Stimulated activated CD8-positive, alpha-beta memory T cell treated with anti-CD3 and anti-CD28 coated beads, Interleukin-2, amount 100 ng/mL, for 48 hours (primary cell): ENCODE measurements around the gene LUM.

ENCODE experiments used
- DNase-seq, 2 donors: peaks; one replicate each; pipeline ENCODE4 v3.0.0-alpha.2; 2020; ENCODE audit warnings: low read depth in 2 of 2

The LUM gene

GRCh38 chr12:91074851-91075250 lies 36.4 kb downstream of the LUM start:
- no peak for DNase-seq

- no peak for DNase-seq
These were observed 37.1 kb downstream of the LUM start for GRCh38 chr12:91074154-91074709.

GRCh38 chr12:91073426-91073825 lies 37.9 kb downstream of the LUM start:
- no peak for DNase-seq

- no peak for DNase-seq
These were observed 38.4 kb downstream of the LUM start for GRCh38 chr12:91072931-91073330.

- DNase-seq = no peak
These were observed 40.4 kb downstream of the LUM start for GRCh38 chr12:91070936-91071335.

- no peak for DNase-seq
These were observed 45.9 kb downstream of the LUM start for GRCh38 chr12:91065396-91065795.

GRCh38 chr12:91064640-91065039 lies 46.7 kb downstream of the LUM start:
- DNase-seq = no peak

GRCh38 chr12:91061091-91061490 lies 50.2 kb downstream of the LUM start:
- DNase-seq = no peak

- no peak for DNase-seq
These were observed 52.1 kb downstream of the LUM start for GRCh38 chr12:91059211-91059610.

GRCh38 chr12:91058786-91059185 lies 52.5 kb downstream of the LUM start:
- DNase-seq = no peak

- DNase-seq = no peak
These were observed 53.7 kb downstream of the LUM start, which contains the start of gene KERA for GRCh38 chr12:91057368-91058165. Gene KERA, minus strand, starts transcription at chr12:91058024. Its CDS starts 1,743 bp downstream, at chr12:91056281.

- DNase-seq = no peak
These were observed 54.8 kb downstream of the LUM start for GRCh38 chr12:91056488-91056887.

GRCh38 chr12:91055976-91056375 lies 55.3 kb downstream of the LUM start:
- DNase-seq = no peak

GRCh38 chr12:91053951-91054715 lies 57.2 kb downstream of the LUM start:
- no peak for DNase-seq
